NCI-H82 (cell line): ENCODE measurements around the gene UVRAG.

ENCODE experiments used
- DNase-seq: peaks from one replicate; lab custom pipeline; 2025; lab: John Stamatoyannopoulos, UW

UVRAG gene

DNA sequence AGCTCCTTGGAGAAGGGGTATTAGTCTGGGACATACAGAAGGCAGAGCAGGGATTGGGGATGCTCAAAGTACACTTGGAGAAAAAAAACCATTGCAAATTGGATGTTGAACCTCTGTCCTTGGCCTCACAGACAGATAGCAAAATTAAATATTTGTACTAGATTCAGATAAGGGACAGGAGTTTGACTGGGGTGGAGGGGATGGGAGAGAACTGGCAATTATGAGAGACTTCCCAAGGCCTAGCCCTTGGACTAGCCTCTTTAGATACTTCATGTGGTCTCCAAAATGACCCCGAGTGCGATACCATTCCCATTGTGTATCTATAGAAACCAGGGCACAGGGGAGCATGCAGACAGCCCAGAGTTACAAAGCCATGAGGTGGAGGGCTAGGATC lies 30.9 kb upstream of the UVRAG start:
- DNase-seq: no peak

DNA sequence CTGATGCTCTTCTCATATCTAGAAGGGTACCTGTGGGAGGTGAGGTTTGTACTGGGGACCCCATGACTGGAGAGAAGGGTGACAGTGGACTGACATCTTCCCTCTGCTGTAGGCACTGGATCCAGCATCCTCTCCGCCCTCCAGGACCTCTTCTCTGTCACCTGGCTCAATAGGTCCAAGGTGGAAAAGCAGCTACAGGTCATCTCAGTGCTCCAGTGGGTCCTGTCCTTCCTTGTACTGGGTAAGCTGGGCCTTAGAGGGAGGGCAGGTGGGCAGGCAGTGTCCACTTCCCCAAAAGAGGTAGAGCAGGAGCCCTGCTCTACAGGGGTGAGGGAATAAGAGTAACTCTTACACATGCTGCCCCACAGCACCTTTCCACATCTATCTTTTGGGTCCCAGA lies 30.5 kb upstream of the UVRAG start:
- no peak for DNase-seq

DNA sequence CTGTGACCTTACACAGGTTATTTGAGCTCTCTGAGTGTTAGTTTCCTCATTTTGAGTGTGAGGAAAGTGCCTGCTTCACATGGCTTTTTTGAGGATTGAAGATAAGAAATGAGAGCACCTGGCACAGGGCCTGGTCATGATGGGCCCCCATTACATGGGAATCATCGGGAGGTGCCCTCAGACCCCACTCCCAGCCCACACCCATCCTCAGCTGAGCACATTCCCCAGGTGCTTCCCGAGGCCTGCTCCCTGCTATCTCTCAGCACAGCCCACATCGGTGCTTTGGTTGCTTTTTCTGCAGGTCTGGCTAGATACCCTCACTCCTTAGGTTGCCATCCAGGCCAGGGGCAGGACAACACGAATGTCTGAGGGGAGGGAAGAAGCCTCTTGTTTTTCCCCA lies 29.8 kb upstream of the UVRAG start:
- no peak for DNase-seq

DNA sequence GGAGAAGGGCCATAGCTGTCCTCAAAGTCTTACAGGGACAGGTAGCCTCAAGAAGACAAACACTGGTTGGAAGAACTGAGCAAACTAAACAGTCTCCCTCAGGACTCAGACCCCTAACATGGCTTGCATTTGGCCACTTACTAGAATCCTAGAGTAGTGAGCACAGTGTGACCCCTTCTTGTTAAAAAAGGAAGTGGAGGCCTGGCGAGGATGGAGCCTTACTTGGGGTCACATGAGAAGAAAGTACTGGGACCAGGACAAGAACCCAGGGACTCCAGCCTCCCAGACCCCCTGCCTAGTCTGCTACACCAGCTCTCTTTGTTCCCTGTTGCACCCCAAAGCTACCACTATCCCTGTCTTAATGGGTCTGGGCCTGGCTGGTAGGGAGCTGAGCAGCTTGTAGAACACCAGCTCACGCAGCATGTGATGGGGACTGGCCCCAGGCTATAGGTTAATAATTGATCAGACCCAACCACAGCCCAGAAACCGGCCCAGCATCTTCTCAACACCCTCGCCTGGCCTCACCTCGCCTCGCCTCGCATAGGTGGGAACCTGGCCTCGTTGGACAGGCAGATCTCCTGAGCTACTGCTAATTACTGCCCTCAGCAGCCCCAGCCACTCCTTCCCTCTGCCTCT lies 28.8 kb upstream of the UVRAG start:
- no peak for DNase-seq

DNA sequence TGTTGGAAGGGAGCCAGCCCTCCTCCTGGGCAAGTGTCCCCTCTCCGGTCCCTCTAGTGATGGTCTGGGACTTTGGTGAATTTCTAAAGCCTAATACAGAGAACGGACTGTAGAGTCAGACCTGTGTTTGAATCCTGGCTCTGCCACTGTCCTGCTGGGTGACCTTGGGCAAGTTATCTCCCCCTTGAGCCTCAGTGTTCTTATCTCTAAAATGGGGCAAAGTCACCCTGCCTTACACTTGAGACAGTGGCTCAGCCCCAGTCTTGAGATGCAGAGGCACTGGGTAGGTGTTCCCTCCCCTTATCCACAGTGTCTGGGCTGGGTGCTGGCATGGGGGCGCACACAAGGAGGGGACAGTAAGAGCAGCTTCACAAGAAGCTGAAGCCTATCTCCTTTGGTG lies 25.5 kb upstream of the UVRAG start:
- DNase-seq: no peak

DNA sequence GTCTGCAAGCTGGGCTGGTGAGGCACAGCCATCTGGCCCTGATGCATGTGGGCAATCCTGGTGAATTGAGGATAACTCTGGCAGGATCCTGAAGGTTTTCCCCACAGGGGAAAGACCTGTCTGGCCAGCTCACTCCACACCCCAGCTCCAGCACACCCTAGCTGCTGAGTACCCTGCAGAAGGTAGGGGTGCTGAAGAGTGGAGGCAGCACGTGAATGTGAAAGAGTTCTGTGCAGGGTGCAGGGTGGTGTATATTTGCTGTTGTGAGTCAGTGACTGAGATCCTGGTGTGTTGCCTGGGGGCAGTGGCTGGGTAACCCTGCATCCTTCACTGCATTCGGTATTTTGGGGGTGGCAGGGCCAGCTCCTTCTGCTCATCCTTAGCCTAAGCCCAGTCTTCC lies 24.0 kb upstream of the UVRAG start:
- no peak for DNase-seq

DNA sequence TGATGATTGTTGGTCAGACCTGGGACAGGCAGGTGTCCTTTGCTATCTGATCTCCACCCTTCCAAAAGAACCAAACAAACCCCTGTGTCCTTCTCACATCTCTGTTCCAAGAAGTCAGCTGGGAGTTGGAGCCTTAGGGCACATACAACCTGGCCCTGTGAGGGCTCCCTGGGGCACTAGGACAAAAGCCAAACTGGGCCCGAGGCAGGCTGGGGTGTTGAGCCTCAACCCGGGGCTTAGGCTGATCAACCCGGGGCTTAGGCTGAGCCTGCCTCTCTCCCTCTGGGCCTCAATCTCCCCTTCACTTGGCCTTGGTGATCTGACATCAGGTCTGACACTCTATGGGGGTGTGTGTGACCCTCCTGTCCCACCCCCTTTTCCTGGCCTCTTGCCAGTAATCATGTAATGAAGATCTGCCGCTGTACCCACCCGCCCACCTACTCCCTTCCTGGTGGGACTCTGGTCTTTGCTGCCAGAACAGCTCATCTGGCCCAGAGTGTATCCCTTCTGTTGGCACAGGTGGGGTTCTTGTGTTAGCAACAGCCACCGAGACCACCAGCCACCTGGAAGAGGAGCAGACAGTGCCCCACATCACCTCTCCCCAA lies 22.8 kb upstream of the UVRAG start:
- DNase-seq: peak; percentile 51

DNA sequence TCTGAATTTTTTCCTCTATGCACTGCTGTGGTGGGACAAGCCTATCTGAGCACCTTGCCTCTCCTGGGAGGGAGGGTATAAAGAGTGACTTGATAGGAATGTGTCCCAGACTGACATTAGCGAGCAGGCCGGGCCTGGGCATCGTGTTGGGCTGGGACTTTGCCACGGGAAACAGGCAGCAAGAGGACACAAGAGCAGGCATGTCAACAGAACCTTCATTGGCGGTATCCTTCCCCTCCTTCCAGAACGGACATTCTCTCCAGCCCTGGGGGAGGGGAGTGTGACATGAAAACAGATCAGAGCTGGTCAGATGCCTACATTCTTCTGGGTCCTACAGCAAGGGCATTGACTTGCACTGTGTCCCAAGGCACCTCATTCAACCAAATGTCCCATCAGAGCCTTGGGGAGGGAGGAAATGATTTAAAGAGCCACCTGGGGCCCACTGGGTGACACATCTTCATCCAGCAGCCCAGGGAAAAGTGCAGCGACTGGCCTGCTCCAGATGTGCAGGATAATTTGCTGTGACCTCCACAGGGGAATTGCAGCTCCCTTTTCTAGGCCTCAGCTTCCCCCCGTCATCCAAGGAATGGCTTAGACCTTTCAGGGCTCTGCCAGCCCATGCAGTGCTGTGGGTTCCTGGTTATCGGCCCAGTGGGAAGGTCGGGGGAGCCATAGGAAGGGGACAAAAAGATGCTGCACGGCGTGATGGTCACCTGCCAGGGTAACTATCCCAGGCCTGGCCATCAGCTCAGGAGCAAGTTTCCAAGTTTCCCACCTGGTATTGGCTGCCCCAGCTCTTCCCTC lies 21.8 kb upstream of the UVRAG start:
- DNase-seq: no peak

DNA sequence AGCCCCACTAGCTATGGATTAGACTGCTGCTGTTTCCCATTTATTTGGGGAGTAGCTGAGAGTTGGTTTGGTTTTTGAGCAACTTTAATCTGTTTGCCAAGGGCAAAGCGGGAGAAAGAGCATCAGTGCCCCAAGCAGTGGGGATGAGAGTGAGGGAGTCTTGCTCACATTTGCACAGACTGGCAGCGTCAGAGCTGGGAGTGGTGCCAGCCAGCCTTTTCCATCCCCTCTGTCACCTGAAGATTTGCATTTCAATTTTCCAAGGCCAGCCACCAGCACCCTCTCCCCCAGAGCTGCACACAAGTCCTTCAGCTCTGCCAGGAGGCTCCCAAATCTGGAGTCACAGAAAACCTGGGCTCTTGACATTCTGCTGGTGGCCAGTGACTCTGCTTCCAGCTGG lies 21.0 kb upstream of the UVRAG start:
- DNase-seq: no peak

DNA sequence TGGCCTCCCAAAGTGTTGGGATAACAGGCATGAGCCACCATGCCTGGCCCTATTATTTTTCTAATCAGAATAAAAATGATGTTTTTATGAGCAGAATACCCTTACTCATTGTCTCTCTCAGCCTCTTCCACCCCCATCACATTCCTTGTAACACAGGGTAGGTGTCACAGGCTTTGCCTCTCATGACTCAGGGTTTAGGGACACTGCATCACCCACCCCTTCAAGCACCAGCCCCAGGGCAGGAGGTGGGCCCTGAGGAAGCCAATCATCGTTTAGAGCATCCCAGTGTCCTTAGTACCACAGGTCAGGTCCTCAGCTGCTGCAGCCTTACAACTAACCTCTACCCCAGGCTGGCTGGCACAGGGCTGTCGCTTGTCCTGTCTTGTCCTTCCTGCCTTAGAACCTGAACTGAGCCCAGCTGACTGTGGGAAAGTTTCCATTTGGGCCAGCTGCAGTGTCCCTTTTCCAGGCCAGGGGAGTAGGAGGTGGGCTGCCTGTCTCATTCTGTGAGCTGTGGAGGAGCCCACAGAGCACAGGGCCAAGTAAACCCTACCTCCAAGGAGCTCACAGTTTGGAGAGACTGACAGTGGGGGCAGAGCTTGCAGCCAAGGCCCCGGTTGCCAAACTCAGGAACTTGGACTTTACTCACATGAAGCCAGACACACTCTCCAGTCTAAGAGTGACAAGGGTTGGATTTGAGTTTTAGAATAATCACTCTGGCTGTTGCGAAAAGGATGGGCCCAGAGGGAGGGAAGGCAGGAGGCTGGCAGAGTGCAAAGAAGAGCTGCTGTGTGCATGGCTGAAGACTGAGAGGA lies 19.5 kb upstream of the UVRAG start:
- DNase-seq: no peak

DNA sequence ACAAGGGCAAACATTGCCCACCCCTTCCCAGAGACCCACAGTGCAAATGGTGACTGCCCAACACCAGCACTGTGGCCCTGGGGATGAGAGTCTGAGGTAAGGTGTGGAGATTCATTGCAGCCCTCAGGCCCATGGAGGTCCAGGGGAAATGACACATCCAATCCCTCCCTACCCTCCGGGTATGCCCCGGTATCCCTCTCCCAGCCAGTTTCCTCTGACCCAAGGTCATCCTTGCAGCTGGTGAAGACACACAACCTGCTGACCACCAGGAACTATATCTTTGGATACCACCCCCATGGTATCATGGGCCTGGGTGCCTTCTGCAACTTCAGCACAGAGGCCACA lies 18.9 kb upstream of the UVRAG start:
- DNase-seq: no peak

DNA sequence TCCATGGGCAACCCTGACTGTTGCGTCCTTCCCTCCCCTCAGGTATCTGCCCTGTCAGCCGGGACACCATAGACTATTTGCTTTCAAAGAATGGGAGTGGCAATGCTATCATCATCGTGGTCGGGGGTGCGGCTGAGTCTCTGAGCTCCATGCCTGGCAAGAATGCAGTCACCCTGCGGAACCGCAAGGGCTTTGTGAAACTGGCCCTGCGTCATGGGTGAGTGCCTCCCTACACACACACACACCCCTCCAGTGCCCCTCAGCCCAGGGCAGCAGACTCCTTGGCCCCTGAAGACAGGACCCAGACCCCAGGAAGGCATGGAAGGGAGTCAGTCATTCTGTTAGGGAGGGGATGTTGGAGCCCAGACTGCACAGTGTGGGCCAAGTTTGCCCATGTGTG lies 17.9 kb upstream of the UVRAG start:
- no peak for DNase-seq

DNA sequence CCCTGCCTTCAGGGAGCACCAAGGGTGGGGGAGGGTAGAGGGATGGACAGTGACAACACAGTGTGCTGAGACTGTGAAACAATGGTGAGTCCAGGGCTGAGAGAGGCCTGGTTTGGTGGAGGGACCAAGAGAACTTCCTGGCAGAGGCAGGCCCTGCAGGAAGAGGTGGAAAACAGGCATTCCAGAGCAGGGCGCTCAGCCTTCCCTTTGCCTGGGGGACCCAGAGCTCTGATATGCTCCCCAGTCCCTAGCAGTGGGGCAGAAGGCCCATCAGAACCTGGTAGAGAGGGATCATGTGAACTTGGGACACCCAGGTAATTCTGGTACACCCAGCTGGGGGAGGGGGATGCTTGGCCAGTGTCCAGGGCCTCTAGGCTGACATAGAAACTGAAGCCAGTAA lies 17.2 kb upstream of the UVRAG start:
- no peak for DNase-seq

DNA sequence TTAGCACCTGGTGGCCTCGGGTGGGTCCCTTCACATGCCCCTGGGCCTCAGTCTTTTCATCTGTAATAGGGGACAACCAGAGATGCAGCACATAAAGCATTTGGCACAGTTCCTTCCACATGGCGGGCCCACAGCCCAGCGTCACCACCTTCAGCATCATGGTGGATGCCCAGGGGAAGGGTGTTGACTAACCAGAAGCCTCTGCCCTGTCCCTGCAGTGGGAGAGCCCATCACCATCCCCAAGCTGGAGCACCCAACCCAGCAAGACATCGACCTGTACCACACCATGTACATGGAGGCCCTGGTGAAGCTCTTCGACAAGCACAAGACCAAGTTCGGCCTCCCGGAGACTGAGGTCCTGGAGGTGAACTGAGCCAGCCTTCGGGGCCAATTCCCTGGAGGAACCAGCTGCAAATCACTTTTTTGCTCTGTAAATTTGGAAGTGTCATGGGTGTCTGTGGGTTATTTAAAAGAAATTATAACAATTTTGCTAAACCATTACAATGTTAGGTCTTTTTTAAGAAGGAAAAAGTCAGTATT lies 14.8 kb upstream of the UVRAG start:
- no peak for DNase-seq

DNA sequence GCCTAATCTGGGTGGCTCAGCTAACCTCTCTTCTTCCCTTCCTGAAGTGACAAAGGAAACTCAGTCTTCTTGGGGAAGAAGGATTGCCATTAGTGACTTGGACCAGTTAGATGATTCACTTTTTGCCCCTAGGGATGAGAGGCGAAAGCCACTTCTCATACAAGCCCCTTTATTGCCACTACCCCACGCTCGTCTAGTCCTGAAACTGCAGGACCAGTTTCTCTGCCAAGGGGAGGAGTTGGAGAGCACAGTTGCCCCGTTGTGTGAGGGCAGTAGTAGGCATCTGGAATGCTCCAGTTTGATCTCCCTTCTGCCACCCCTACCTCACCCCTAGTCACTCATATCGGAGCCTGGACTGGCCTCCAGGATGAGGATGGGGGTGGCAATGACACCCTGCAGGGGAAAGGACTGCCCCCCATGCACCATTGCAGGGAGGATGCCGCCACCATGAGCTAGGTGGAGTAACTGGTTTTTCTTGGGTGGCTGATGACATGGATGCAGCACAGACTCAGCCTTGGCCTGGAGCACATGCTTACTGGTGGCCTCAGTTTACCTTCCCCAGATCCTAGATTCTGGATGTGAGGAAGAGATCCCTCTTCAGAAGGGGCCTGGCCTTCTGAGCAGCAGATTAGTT lies 14.2 kb upstream of the UVRAG start:
- no peak for DNase-seq

DNA sequence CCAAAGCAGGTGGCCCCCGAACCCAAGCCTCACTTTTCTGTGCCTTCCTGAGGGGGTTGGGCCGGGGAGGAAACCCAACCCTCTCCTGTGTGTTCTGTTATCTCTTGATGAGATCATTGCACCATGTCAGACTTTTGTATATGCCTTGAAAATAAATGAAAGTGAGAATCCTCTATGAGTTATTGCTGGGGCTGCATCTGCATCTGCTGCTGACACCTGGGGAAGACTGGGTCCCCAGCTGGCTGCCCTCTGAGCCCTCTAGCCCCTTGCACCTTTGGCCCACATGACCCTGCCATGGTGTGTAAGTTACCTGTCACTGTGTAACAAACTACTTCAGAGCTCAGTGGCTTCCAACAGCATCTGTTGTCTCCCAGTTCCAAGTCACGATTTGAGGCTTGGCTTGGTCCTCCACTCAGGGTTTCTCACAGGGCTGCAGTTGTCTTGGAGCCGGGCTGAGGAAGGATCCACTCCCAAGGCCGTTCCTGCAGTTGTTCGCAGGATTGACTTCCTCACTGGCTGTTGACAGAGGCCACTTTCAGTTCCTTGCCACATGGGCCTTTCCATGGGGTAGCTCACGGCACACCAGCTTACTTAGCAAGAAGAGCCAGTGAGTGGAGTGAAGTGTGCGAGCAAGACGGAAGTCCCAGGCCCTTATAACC lies 13.5 kb upstream of the UVRAG start:
- DNase-seq: no peak

DNA sequence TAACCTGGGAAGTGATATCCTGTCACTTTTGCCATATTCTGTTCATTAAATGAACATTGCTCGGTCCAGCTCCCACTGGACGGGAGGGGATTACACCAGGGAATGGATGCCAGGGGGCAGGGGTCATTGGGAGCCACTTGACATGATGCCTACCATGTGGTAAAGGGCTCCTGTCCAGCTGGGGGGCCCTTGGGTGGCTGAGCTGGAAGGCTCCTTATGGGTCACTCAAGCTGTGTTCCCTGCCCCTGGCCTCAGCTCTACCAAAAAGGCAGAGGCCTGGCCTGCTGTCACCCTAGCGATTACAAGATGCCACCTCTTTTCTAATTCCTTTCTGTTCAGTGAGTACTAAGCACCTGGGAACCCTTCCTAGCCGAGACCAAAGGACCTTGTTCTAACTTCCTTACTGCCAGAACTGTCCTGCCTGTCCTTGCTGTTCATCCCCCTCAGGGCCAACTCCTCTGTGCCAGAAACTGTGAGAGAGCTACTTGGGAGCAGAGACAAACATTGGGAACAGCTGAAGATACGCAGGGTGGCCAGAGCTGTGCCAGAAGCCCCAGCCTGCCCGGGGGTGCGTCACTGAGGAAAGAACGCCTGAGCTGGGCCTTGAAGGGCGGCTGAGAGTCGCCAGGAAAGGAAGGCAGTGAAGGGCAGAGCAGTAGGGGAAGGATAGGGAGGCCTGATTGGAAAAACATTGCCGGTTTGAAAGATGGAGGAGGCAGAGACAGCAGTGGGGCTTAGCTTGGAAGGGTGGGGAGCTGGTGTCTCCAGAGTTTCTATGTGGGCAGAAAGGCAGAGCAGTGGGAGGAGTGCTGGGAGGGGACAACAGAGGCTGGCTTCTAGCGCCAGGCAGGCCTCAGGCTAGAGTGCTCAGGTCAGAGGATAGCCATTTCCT lies 12.7 kb upstream of the UVRAG start:
- DNase-seq: no peak

DNA sequence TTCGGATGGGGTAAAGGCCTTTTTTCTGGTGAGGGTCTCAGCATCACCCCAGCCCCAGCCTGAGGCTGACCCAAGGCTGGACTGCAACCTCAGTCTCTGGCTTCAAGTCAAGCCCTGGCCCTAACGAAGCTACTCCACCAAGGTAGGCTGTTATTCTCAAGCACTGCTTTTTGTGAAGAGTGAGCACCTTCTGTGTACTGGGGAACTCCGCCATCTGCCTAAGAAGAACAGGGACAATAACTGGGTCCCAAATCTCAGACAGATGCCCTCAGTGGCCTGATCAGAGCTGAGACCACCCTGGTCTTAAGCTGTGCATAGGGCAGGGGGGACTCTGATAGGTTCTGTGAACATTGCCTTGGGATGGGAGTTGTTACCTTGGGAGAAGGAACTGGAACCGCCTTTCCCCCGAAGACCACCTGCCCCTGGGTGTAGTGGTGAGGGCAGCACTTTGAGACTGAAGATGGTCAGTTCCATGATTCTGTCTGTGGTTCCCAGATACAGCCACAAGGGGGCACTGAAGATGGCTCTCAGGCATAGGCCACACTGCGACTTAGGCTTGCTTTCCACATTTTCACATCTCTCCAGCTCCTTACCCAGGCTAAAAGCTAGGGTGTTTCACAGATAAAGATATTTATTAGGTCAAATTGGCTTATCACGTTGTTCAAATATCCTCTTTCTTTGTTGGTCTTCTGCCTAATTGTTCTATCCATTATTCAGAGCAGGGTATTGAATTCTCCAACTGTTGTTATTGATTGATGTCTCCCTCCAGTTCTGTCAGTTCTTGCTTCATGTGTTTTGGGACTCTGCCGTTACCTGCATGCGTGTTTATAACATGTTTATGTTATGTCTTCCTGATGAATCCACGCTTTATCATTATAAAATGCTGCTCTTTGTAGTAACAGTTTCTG lies 11.8 kb upstream of the UVRAG start:
- peak; percentile 73 for DNase-seq

DNA sequence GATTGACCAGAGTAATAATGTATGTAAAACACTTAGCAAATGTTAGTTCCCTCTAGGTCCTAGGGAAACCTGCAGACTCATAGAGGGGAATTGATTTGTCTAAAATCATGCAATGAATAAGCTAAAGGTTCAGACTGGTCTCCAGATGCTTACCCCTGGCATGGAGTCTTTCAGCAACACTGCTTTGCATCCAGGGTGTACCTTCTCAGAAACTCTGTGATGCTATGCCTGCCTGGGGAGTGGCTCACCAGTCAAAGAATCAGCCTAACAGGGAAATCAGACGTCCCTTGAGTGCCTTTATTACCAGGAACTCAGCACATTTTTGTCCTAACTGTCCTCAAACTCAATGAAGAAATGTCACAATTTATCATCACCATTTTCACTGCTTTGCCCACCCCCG lies 5.9 kb upstream of the UVRAG start:
- DNase-seq: no peak
